Measurements from ENCODE around the gene GLYATL3. TPM values are rescaled to one million over a fixed set of nuclear protein-coding genes. Genes with fewer than 3 reads are reported as not detected.

The GLYATL3 gene
- total RNA-seq, 1 donor, result not detected

GRCh38 chr6:49555951-49556350 lies 56.2 kb downstream of the GLYATL3 start:
- no peak for TF ChIP-seq CTCF (IDR thresholded peaks at IDR 0.05; ENCODE audit: extremely low read depth, low read depth, low read length)
- Histone ChIP-seq H3K4me2 (ENCODE audit: insufficient read depth, low read length) (no peak overlapping the region), H4K20me1 (ENCODE audit: insufficient read depth, low read length) (no peaks in the 10 kb centered on the region), H3K36me3 (ENCODE audit: insufficient read depth, low read length) (no peaks in the 10 kb centered on the region), H2AFZ (ENCODE audit: low read length) (no peak overlapping the region), H3K27me3 (ENCODE audit: insufficient read depth, low read length) (peaks cover 20% of the 10 kb centered on the region), H3K9me3 (ENCODE audit: low read depth, low read length) (no peaks in the 10 kb centered on the region), H3K79me2 (ENCODE audit: insufficient read depth, low read length) (no peaks in the 10 kb centered on the region), H3K27ac (ENCODE audit: low read depth, low read length) (no peak overlapping the region), H3K4me1 (ENCODE audit: insufficient read depth, low read length) (peaks cover 4% of the 10 kb centered on the region), H3K4me3 (ENCODE audit: insufficient read depth, low read length) (no peak overlapping the region)
- DNase-seq (ENCODE audit: insufficient read length, low spot score, missing footprints), result no peak

- TF ChIP-seq CTCF (IDR thresholded peaks at IDR 0.05; ENCODE audit: extremely low read depth, low read depth, low read length), result no peak
- peak; percentile 46 for DNase-seq (ENCODE audit: insufficient read length, low spot score, missing footprints)
- H3K27ac ChIP-seq (ENCODE audit: low read depth, low read length), result no peak overlapping the region
- no peaks in the 10 kb centered on the region for H3K9me3 ChIP-seq (ENCODE audit: low read depth, low read length)
- H4K20me1 ChIP-seq (ENCODE audit: insufficient read depth, low read length), result no peaks in the 10 kb centered on the region
- peaks cover under 1% of the 10 kb centered on the region for H3K4me1 ChIP-seq (ENCODE audit: insufficient read depth, low read length)
- H3K4me2 ChIP-seq (ENCODE audit: insufficient read depth, low read length), result no peak overlapping the region
- H3K4me3 ChIP-seq (ENCODE audit: insufficient read depth, low read length), result no peak overlapping the region
- H2AFZ ChIP-seq (ENCODE audit: low read length), result no peak overlapping the region
- no peaks in the 10 kb centered on the region for H3K36me3 ChIP-seq (ENCODE audit: insufficient read depth, low read length)
- H3K27me3 ChIP-seq (ENCODE audit: insufficient read depth, low read length), result peaks cover 15% of the 10 kb centered on the region
- no peaks in the 10 kb centered on the region for H3K79me2 ChIP-seq (ENCODE audit: insufficient read depth, low read length)
These were observed 56.7 kb downstream of the GLYATL3 start for GRCh38 chr6:49556429-49556837.

- H3K27me3 ChIP-seq (ENCODE audit: insufficient read depth, low read length), result peaks cover 7% of the 10 kb centered on the region
These were observed 57.5 kb downstream of the GLYATL3 start for GRCh38 chr6:49557177-49557576.

GRCh38 chr6:49558238-49558637 lies 58.5 kb downstream of the GLYATL3 start:
- H3K79me2 ChIP-seq (ENCODE audit: insufficient read depth, low read length), result no peaks in the 10 kb centered on the region
- no peak for DNase-seq (ENCODE audit: insufficient read length, low spot score, missing footprints)
- no peaks in the 10 kb centered on the region for H3K4me1 ChIP-seq (ENCODE audit: insufficient read depth, low read length)
- no peak overlapping the region for H3K27ac ChIP-seq (ENCODE audit: low read depth, low read length)
- H3K9me3 ChIP-seq (ENCODE audit: low read depth, low read length), result no peaks in the 10 kb centered on the region
- no peak for TF ChIP-seq CTCF (IDR thresholded peaks at IDR 0.05; ENCODE audit: extremely low read depth, low read depth, low read length)
- H3K4me2 ChIP-seq (ENCODE audit: insufficient read depth, low read length), result no peak overlapping the region
- no peaks in the 10 kb centered on the region for H3K36me3 ChIP-seq (ENCODE audit: insufficient read depth, low read length)
- no peaks in the 10 kb centered on the region for H4K20me1 ChIP-seq (ENCODE audit: insufficient read depth, low read length)
- no peak overlapping the region for H2AFZ ChIP-seq (ENCODE audit: low read length)
- H3K4me3 ChIP-seq (ENCODE audit: insufficient read depth, low read length), result no peak overlapping the region
- H3K27me3 ChIP-seq (ENCODE audit: insufficient read depth, low read length), result no peaks in the 10 kb centered on the region

More at GRCh38 chr6:49557177-49557576, 57.5 kb downstream of the GLYATL3 start:
- Histone ChIP-seq H3K79me2 (ENCODE audit: insufficient read depth, low read length) (no peaks in the 10 kb centered on the region), H3K9me3 (ENCODE audit: low read depth, low read length) (no peaks in the 10 kb centered on the region), H3K4me2 (ENCODE audit: insufficient read depth, low read length) (no peak overlapping the region), H2AFZ (ENCODE audit: low read length) (no peak overlapping the region), H4K20me1 (ENCODE audit: insufficient read depth, low read length) (no peaks in the 10 kb centered on the region), H3K27ac (ENCODE audit: low read depth, low read length) (no peak overlapping the region), H3K4me3 (ENCODE audit: insufficient read depth, low read length) (no peak overlapping the region), H3K36me3 (ENCODE audit: insufficient read depth, low read length) (no peaks in the 10 kb centered on the region), H3K4me1 (ENCODE audit: insufficient read depth, low read length) (no peaks in the 10 kb centered on the region)
- DNase-seq (ENCODE audit: insufficient read length, low spot score, missing footprints), result no peak
- TF ChIP-seq CTCF (IDR thresholded peaks at IDR 0.05; ENCODE audit: extremely low read depth, low read depth, low read length), result no peak
